Measurements from ENCODE around the gene SBNO2.
A peak's percentile ranks its signal among the peaks of the same experiment; 100 is the strongest.

SBNO2 gene

DNA sequence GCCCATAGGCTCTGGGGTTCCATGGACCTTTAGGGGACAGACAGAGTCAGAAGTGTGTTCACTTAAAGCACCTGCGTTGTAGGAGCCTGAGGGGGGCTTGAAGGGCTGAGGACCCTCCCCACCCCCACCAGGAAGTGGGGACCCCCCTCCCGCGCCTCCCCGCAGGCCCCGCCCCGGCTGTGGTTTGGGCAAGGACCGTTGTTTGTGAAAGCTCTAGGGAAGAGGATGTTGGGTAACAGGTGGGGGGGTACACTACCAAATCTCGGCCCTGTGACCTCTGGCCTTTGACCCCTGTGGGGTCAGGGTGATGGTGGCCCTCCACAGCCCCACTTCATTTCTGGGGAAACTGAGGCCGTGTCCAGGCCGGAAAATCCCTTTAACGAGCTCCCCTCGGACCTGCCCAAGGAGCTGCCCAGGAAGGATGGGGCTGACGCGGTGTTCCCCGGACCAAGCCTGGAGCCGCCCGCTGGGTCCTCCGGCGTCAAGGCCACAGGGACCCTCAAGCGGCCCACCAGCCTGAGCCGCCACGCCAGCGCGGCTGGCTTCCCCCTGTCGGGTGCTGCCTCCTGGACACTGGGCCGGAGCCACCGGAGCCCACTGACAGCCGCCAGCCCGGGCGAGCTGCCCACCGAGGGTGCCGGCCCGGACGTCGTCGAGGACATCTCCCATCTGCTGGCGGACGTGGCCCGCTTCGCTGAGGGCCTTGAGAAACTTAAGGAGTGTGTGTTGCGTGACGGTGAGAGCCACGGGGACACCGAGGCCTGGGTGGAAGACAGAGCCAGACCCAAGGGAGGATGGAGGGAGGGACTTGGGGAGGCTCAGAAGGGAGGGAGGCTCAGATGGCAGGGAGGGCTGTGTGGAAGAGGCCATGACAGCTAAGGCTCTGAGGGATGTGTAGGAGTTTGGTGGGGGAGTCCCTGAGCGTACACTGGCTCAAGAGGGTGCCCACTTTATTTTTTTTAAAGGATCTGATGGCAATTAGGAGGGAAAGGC lies 105.8 kb downstream of the SBNO2 start:
- Histone ChIP-seq H3K4me1 (ENCODE audit: control insufficient read depth, insufficient read depth, low read length) (peaks cover 12% of the 10 kb centered on the region), H3K4me3 (ENCODE audit: low read length) (no peak overlapping the region)

GRCh38 chr19:1067341-1067957 lies 106.6 kb downstream of the SBNO2 start:
- peak overlapping the region; percentile 34 for H3K4me3 ChIP-seq (ENCODE audit: low read length)
- peaks cover 12% of the 10 kb centered on the region for H3K4me1 ChIP-seq (ENCODE audit: control insufficient read depth, insufficient read depth, low read length)
- peak overlapping the region; percentile 54 for H3K4me2 ChIP-seq (ENCODE audit: low read length)

More for the DNA sequence above, 105.8 kb downstream of the SBNO2 start:
- no peak overlapping the region for H3K9ac ChIP-seq (ENCODE audit: low read depth, low read length)
- H3K9me3 ChIP-seq (replicated peaks; ENCODE audit: low read length), result no peaks in the 10 kb centered on the region
- H3K4me2 ChIP-seq (ENCODE audit: low read length), result no peak overlapping the region
- H3K36me3 ChIP-seq (ENCODE audit: insufficient read depth, low read length), result no peaks in the 10 kb centered on the region
- peaks cover 53% of the 10 kb centered on the region for H3K27me3 ChIP-seq (ENCODE audit: control insufficient read depth, insufficient read depth, low read length)

DNA sequence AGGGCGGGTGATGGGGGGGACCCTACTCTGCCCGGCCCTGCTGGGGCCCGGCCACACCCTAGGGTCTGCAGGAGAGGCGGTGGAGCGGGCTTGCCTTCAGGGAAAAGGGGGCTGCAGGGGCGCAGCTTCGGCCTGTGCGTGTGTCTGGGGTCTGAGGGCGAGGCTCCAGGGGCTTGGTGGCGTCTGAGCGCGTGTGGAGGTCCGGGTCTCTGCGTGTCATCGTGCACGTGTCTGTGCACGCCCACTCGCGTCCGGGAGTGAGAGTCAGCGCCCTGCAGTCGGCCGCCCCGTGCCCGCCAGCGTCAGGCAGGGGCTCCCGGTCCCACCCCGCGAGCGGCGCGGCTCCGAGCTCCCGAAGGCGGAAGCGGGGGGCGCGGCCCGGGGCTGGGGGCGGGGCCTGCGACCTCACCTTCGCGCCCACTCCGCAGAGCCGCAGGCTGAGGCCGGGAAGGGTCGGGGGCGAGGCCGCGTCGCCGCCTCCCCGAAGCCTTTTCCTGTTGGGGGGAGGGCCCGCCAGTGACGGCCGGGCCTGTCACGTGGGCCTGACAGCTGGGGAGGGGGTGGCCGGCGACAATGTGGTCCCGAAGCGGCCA lies 107.2 kb downstream of the SBNO2 start, which contains the start of gene ARHGAP45:
ARHGAP45 (plus strand) TSS at position 420 of the 593 bp plus-strand sequence. CDS start 239 bp downstream, outside the sequence.
- H3K27me3 ChIP-seq (ENCODE audit: control insufficient read depth, insufficient read depth, low read length), result peaks cover 43% of the 10 kb centered on the region
- peak within 1 kb of the TSS; percentile 34 for H3K4me3 ChIP-seq (ENCODE audit: low read length)
- peaks cover 2% of the 10 kb centered on the region for H3K9me3 ChIP-seq (replicated peaks; ENCODE audit: low read length)
- peaks cover 12% of the 10 kb centered on the region for H3K4me1 ChIP-seq (ENCODE audit: control insufficient read depth, insufficient read depth, low read length)
- peak within 1 kb of the TSS; percentile 54 for H3K4me2 ChIP-seq (ENCODE audit: low read length)
- H3K9ac ChIP-seq (ENCODE audit: low read depth, low read length), result no peak within 1 kb of the TSS
- no peaks in the 10 kb centered on the region for H3K36me3 ChIP-seq (ENCODE audit: insufficient read depth, low read length)

More at GRCh38 chr19:1067341-1067957, 106.6 kb downstream of the SBNO2 start:
- H3K27me3 ChIP-seq (ENCODE audit: control insufficient read depth, insufficient read depth, low read length), result peaks cover 48% of the 10 kb centered on the region
- no peak overlapping the region for H3K9ac ChIP-seq (ENCODE audit: low read depth, low read length)
- peaks cover under 1% of the 10 kb centered on the region for H3K9me3 ChIP-seq (replicated peaks; ENCODE audit: low read length)
- no peaks in the 10 kb centered on the region for H3K36me3 ChIP-seq (ENCODE audit: insufficient read depth, low read length)

DNA sequence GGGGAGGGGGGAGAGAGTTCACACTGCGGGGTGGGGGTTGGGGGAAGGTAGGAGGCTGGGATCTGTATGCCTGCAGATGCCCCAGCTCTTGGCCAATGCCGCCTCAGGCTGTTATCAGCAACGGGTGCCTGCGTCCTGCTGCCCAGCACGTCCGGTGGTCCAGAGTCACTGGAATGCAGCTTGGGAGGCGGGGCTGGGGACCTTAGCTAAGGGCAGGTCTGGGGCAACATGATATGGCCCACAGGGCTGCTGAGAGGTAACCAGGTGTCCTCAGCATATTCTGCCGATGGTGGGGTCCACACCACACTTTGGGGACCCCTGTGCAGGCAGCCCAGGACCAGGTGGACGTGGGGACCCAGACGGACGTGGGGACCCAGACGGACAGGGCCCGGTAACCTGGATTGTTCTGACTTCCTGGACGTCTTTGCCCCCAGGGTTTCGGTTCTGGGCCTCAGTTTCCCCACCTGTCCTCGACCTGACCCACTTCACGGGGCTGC lies 107.8 kb downstream of the SBNO2 start:
- no peak overlapping the region for H3K9ac ChIP-seq (ENCODE audit: low read depth, low read length)
- no peak overlapping the region for H3K4me2 ChIP-seq (ENCODE audit: low read length)
- H3K4me3 ChIP-seq (ENCODE audit: low read length), result no peak overlapping the region
- peaks cover 38% of the 10 kb centered on the region for H3K27me3 ChIP-seq (ENCODE audit: control insufficient read depth, insufficient read depth, low read length)
- no peaks in the 10 kb centered on the region for H3K36me3 ChIP-seq (ENCODE audit: insufficient read depth, low read length)
- peaks cover 8% of the 10 kb centered on the region for H3K4me1 ChIP-seq (ENCODE audit: control insufficient read depth, insufficient read depth, low read length)
- peaks cover 2% of the 10 kb centered on the region for H3K9me3 ChIP-seq (replicated peaks; ENCODE audit: low read length)

DNA sequence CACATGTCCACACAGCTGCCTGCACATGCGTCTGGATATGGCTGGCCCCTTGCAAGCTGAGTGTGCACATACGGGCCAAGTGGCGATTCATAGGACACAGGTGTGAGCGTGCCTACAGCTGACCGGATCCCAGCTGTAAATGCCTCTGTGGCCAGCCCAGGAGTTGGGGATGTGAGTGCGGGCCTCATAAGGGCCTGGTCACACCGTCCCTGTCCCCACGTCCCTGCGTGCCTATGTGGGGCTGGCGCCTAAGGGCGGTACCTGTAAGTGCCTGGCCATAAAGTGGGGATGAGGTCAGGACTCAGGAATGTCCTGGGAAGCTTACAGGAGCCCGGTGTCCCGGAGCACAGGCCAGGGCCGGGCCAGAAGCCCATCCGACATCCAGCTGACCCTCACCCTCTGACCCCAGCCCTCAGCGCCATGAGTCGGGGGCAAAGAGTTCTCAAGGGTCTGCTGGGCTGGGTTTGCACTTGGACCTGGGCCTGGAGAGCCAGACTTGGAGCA lies 108.4 kb downstream of the SBNO2 start:
- Histone ChIP-seq H3K27me3 (ENCODE audit: control insufficient read depth, insufficient read depth, low read length) (peaks cover 32% of the 10 kb centered on the region), H3K36me3 (ENCODE audit: insufficient read depth, low read length) (no peaks in the 10 kb centered on the region), H3K9me3 (replicated peaks; ENCODE audit: low read length) (peaks cover 2% of the 10 kb centered on the region), H3K4me1 (ENCODE audit: control insufficient read depth, insufficient read depth, low read length) (peaks cover 8% of the 10 kb centered on the region), H3K4me3 (ENCODE audit: low read length) (no peak overlapping the region), H3K9ac (ENCODE audit: low read depth, low read length) (no peak overlapping the region), H3K4me2 (ENCODE audit: low read length) (no peak overlapping the region)

DNA sequence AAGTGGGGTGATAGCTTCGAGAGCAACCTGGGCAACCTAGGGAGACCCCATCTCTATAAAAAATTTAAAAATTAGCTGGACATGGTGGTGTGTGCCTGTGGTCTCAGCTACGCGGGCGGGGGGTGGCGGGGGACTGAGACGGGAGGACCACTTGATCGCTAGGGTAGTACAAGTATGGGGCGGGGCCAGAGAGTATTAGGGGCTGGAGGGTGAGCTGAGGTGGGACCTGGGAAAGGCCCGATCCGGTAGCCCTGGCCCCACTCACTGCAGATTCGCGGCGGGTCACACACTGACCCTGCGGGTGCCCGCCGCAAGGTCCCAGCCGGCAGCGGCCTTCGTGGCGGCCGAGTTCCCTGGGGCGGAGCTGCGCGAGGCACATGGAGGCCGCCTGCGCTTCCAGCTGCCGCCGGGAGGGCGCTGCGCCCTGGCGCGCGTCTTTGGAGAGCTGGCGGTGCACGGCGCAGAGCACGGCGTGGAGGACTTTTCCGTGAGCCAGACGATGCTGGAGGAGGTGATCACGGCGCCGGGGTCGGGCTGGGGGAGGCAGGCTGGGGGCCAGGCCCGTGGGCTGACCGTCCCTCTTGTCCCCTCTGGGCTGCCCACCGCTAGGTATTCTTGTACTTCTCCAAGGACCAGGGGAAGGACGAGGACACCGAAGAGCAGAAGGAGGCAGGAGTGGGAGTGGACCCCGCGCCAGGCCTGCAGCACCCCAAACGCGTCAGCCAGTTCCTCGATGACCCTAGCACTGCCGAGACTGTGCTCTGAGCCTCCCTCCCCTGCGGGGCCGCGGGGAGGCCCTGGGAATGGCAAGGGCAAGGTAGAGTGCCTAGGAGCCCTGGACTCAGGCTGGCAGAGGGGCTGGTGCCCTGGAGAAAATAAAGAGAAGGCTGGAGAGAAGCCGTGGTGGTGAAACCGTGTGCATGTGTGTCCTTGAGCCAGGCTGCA lies 109.1 kb downstream of the SBNO2 start:
- Histone ChIP-seq H3K36me3 (ENCODE audit: insufficient read depth, low read length) (no peaks in the 10 kb centered on the region), H3K4me3 (ENCODE audit: low read length) (no peak overlapping the region), H3K27me3 (ENCODE audit: control insufficient read depth, insufficient read depth, low read length) (peaks cover 30% of the 10 kb centered on the region), H3K9me3 (replicated peaks; ENCODE audit: low read length) (peaks cover 2% of the 10 kb centered on the region), H3K4me2 (ENCODE audit: low read length) (peak overlapping the region; percentile 37), H3K4me1 (ENCODE audit: control insufficient read depth, insufficient read depth, low read length) (peaks cover 8% of the 10 kb centered on the region), H3K9ac (ENCODE audit: low read depth, low read length) (no peak overlapping the region)

GRCh38 chr19:1063909-1064660 lies 110.0 kb downstream of the SBNO2 start:
- Histone ChIP-seq H3K9me3 (replicated peaks; ENCODE audit: low read length) (peaks cover 2% of the 10 kb centered on the region), H3K4me3 (ENCODE audit: low read length) (no peak overlapping the region), H3K4me2 (ENCODE audit: low read length) (no peak overlapping the region), H3K4me1 (ENCODE audit: control insufficient read depth, insufficient read depth, low read length) (peaks cover 8% of the 10 kb centered on the region), H3K9ac (ENCODE audit: low read depth, low read length) (no peak overlapping the region), H3K36me3 (ENCODE audit: insufficient read depth, low read length) (no peaks in the 10 kb centered on the region), H3K27me3 (ENCODE audit: control insufficient read depth, insufficient read depth, low read length) (peaks cover 23% of the 10 kb centered on the region)

DNA sequence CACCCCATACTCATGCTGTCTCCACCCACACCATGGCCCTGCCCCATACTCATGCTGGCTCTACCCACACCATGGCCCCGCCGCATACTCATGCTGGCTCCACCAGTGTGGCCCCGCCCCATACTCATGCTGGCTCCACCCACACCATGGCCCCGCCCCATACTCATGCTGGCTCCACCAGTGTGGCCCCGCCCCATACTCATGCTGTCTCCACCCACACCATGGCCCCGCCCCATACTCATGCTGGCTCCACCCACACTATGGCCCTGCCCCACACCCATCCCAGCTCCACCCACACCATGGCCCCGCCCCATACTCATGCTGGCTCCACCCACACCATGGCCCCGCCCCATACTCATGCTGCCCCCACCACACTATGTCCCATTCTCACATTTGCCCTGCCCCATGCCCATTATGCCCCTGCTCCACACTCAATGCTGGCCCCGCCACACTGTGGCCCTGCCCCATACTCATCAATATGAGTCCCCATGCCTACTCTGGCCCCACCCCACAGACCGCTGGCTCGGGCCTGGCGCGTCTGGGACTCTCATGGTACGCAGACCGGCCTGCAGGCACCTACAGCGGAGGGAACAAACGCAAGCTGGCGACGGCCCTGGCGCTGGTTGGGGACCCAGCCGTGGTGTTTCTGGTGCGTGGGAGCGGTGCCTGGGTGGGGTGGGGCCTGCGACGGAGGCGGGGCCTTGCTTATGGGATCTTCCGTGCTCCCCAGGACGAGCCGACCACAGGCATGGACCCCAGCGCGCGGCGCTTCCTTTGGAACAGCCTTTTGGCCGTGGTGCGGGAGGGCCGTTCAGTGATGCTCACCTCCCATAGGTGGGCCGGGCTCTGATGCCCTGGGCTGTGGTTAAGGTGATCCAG lies 110.8 kb downstream of the SBNO2 start:
- H3K27me3 ChIP-seq (ENCODE audit: control insufficient read depth, insufficient read depth, low read length), result peaks cover 16% of the 10 kb centered on the region
- H3K9ac ChIP-seq (ENCODE audit: low read depth, low read length), result no peak overlapping the region
- H3K4me1 ChIP-seq (ENCODE audit: control insufficient read depth, insufficient read depth, low read length), result peaks cover 8% of the 10 kb centered on the region
- H3K36me3 ChIP-seq (ENCODE audit: insufficient read depth, low read length), result peaks cover 4% of the 10 kb centered on the region
- peaks cover 9% of the 10 kb centered on the region for H3K9me3 ChIP-seq (replicated peaks; ENCODE audit: low read length)
- H3K4me2 ChIP-seq (ENCODE audit: low read length), result no peak overlapping the region
- H3K4me3 ChIP-seq (ENCODE audit: low read length), result no peak overlapping the region

GRCh38 chr19:1062387-1063029 lies 111.6 kb downstream of the SBNO2 start:
- H3K27me3 ChIP-seq (ENCODE audit: control insufficient read depth, insufficient read depth, low read length), result peaks cover 12% of the 10 kb centered on the region
- H3K9me3 ChIP-seq (replicated peaks; ENCODE audit: low read length), result peaks cover 15% of the 10 kb centered on the region
- H3K4me2 ChIP-seq (ENCODE audit: low read length), result no peak overlapping the region
- no peak overlapping the region for H3K9ac ChIP-seq (ENCODE audit: low read depth, low read length)
- peaks cover 8% of the 10 kb centered on the region for H3K4me1 ChIP-seq (ENCODE audit: control insufficient read depth, insufficient read depth, low read length)
- no peak overlapping the region for H3K4me3 ChIP-seq (ENCODE audit: low read length)
- H3K36me3 ChIP-seq (ENCODE audit: insufficient read depth, low read length), result peaks cover 10% of the 10 kb centered on the region
